HG03571 (cell line): ENCODE data around the gene LMO7.

Experiments
- ATAC-seq: cut with Tn5 transposase; IDR thresholded peaks from one replicate; pipeline ENCODE4 v1.9.1; 2021; ENCODE audit not compliant: unreplicated experiment

LMO7 gene

GRCh38 chr13:75832812-75833211, 196.7 kb downstream of the LMO7 start:
- ATAC-seq, result no peak

DNA sequence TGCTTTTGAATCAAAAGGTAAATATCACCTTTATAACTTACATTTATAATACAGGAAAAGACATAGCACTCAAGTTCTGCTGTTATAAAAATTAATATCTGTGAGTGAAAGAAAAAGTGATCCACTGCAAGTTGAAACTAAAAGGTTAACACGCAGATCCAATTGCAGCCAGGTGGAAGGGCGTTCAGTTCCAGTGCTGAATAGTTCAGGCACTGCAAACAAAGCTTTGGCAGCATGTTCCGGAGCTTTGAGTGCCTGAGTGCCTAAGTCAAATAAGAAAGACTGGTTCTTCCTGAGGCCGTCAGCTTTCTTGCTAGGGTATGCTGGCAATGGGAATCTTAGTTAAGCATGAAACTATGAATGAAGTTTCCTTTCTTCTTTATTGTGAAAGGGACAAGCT, 200.3 kb downstream of the LMO7 start:
- ATAC-seq, result no peak

- no peak for ATAC-seq
Measured at GRCh38 chr13:75838366-75839005, 202.4 kb downstream of the LMO7 start.

GRCh38 chr13:75839406-75839805, 203.3 kb downstream of the LMO7 start:
- ATAC-seq, result no peak

- no peak for ATAC-seq
Measured at GRCh38 chr13:75841905-75842304, 205.8 kb downstream of the LMO7 start.

DNA sequence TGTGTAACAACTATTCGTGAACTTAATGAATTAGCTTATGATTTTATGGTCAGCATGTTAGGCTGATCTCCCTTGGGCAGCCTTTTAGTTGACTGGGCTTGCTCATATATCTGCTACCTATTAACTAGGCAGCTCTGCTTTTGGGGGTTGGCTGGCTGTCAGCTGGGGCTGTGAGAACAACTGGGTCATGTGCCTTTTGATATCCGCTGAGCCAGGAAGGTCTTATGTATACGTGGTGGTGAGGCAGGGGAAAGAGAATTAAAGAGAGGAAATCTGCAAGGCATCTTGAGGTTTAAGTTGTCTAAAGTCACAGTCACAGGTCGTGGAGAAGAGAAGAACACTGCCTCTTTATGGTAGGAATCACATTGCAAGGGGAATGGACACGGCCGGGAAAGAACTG, 206.9 kb downstream of the LMO7 start:
- no peak for ATAC-seq

DNA sequence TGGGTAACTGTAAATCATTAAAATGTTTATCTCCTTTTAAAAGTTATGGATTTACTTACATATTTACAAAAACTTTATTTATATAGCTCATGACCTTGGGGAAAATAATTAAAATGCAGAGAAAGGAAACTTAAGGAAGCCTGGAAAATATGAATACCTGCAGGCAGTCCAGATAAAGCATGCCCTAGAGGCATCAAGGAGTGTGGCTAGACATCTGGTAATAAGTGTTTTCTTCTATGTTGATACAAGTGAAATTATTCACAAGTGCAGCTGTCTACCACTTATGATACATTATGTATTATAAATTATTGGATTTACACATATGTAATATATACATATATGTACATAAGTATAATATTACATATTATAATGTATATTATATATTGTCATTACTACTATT, 207.9 kb downstream of the LMO7 start:
- ATAC-seq, result no peak

DNA sequence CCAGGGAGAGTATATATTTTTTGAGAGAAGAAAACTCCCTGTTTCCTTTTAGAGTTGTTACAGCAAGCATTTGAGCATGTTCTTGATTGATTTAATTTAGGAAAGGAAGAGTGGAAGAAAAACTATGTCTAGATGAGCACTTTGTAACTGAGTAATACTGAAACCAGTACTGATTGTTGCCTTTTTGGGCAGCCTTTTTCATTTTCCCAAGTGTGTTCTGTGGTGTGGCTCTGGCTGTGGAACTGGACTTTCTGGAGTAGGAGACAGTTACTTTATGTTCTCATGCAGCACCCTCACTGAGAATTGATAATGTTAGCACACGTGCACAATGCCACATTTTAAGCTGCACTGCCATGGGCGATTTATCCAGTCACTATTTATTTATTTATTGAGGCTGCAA, 211.5 kb downstream of the LMO7 start:
- ATAC-seq, result no peak

- ATAC-seq, result no peak
Measured at GRCh38 chr13:75850916-75851315, 214.8 kb downstream of the LMO7 start.

GRCh38 chr13:75855216-75855615, 219.1 kb downstream of the LMO7 start:
- ATAC-seq, result no peak

GRCh38 chr13:75855847-75856246, 219.7 kb downstream of the LMO7 start:
- ATAC-seq, result no peak

GRCh38 chr13:75857291-75857690, 221.2 kb downstream of the LMO7 start:
- no peak for ATAC-seq

GRCh38 chr13:75860935-75861334, 224.8 kb downstream of the LMO7 start:
- no peak for ATAC-seq

- ATAC-seq, result no peak
Measured at GRCh38 chr13:75861786-75862185, 225.7 kb downstream of the LMO7 start.

GRCh38 chr13:75864718-75865117, 228.6 kb downstream of the LMO7 start:
- ATAC-seq, result no peak

- ATAC-seq, result no peak
Measured at GRCh38 chr13:75867379-75868117, 231.4 kb downstream of the LMO7 start.

GRCh38 chr13:75869981-75870380, 233.9 kb downstream of the LMO7 start:
- ATAC-seq, result no peak

DNA sequence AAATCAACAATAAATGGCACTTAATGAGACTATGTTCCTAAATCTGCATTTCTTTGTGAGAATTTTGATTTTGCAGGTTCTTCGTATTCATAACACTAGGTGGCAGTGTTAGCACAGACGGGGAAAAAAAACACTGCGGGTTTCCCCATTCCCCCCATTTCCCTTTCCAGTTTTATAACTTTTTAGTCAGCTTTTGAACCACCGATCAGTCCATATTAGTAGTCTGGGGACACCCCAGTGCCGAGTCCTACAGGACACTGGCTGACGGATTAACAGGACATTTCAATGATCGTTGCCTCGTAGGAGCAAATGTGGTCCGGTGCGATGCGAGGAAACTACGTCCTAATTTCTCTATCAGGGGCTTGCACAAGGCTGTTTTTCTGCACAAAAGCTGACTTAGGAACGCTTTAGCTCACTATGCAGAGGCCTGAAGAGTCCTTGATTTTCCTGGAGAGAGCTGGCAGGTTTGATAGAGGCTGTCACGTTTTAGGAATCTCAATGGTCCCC, 234.3 kb downstream of the LMO7 start:
- no peak for ATAC-seq

- no peak for ATAC-seq
Measured at GRCh38 chr13:75871059-75871458, 234.9 kb downstream of the LMO7 start.

GRCh38 chr13:75872980-75873379, 236.8 kb downstream of the LMO7 start:
- ATAC-seq, result no peak

GRCh38 chr13:75873494-75873893, 237.4 kb downstream of the LMO7 start:
- no peak for ATAC-seq

GRCh38 chr13:75875450-75875849, 239.3 kb downstream of the LMO7 start:
- no peak for ATAC-seq
